22Rv1 (cell line): ENCODE data around the gene SDHAF4.

ENCODE experiments used
- ZFX ChIP-seq: fragments of 450-650 bp; IDR thresholded peaks from 2 replicates; pipeline ENCODE4 v1.6.1; 2017; ENCODE audit warnings: antibody characterized with exemption, borderline replicate concordance
- TF ChIP-seq, protein P1 (sequence below): fragments of 450-650 bp; IDR thresholded peaks from 2 replicates; pipeline ENCODE4 v1.5.1; 2017; ENCODE audit warnings: mild to moderate bottlenecking

GRCh38 chr6:70575899-70576495 lies 9.3 kb downstream of the SDHAF4 start:
- TF ChIP-seq, protein P1, sequence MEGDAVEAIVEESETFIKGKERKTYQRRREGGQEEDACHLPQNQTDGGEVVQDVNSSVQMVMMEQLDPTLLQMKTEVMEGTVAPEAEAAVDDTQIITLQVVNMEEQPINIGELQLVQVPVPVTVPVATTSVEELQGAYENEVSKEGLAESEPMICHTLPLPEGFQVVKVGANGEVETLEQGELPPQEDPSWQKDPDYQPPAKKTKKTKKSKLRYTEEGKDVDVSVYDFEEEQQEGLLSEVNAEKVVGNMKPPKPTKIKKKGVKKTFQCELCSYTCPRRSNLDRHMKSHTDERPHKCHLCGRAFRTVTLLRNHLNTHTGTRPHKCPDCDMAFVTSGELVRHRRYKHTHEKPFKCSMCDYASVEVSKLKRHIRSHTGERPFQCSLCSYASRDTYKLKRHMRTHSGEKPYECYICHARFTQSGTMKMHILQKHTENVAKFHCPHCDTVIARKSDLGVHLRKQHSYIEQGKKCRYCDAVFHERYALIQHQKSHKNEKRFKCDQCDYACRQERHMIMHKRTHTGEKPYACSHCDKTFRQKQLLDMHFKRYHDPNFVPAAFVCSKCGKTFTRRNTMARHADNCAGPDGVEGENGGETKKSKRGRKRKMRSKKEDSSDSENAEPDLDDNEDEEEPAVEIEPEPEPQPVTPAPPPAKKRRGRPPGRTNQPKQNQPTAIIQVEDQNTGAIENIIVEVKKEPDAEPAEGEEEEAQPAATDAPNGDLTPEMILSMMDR: no peak
- TF ChIP-seq ZFX: no peak
